ENCODE results near the gene NLGN1. TPM values are rescaled to one million over a fixed set of nuclear protein-coding genes. Genes with fewer than 3 reads are reported as not detected.

The NLGN1 gene
- total and polyA plus RNA-seq, 2 of the 13 experiments (the other 11 are each of a cell fraction or from before 2014, with no cell fraction given): not detected

- no peaks in the 10 kb centered on the region for H3K27me3 ChIP-seq (ENCODE audit: control insufficient read depth in 1 of 2, insufficient read depth in 2 of 2, low read length in 2 of 2)
- no peaks in the 10 kb centered on the region for H3K36me3 ChIP-seq (replicated peaks in 1 of 2; ENCODE audit: control insufficient read depth in 1 of 2, insufficient read depth in 2 of 2, low read length in 2 of 2)
- intact Hi-C loops (cut with micrococcal nuclease; ENCODE audit: unreplicated experiment) (no loop called here), in situ Hi-C loops (cut with HindIII; ENCODE audit: extremely low pct_ligation_motif_present, low pct_unique_long_range_greater_than_20kb) (no loop called here)
- BruUV-seq (replicated peaks): no TSS peak
- TF ChIP-seq CBX5 (CRISPR knock-in tag; IDR thresholded peaks at IDR 0.05; ENCODE audit: borderline replicate concordance) (no peak), CSRNP1 (CRISPR knock-in tag; IDR thresholded peaks at IDR 0.05) (no peak), PRMT3 (CRISPR knock-in tag; IDR thresholded peaks at IDR 0.05; ENCODE audit: borderline replicate concordance, low read depth) (no peak), FOXA3 (CRISPR knock-in tag; IDR thresholded peaks at IDR 0.05) (no peak)
- peaks cover 5% of the 10 kb centered on the region; the same call in 1 of the 2 replicates for H3K9me3 ChIP-seq (ENCODE audit: low read length)
- 28% methylated on average over 2 of the region's 2 CpGs for WGBS (ENCODE audit: low lambda C conversion rate)
- no peaks in the 10 kb centered on the region for H3K4me1 ChIP-seq (ENCODE audit: insufficient read depth, low read length)
- H3K4me2 ChIP-seq (ENCODE audit: low read depth, low read length): no peak overlapping the region
- H2AFZ ChIP-seq (ENCODE audit: low read length): no peak overlapping the region
- no peak for DNase-seq (ENCODE audit: low spot score)
- ATAC-seq: no peak
- H4K20me1 ChIP-seq (ENCODE audit: insufficient read depth, low read length): no peaks in the 10 kb centered on the region
- ChIA-PET POLR2A (no interaction called here), CTCF (ENCODE audit: low intra/inter-chr PET ratio, low total read pairs) (no interaction called here)
- H3K27ac ChIP-seq (ENCODE audit: extremely low read length, insufficient read depth, low read length): no peak overlapping the region
- H3K9ac ChIP-seq (ENCODE audit: insufficient read depth, low read depth, low read length): no peak overlapping the region
- no peak for FAIRE-seq
- H3K79me2 ChIP-seq (ENCODE audit: insufficient read depth, low read length): no peaks in the 10 kb centered on the region
- H3K4me3 ChIP-seq (replicated peaks in 1 of 3; ENCODE audit: insufficient read depth in 1 of 3, low read depth in 2 of 3, low read length in 3 of 3): no peak overlapping the region
Measured at GRCh38 chr3:173430576-173430975, 33.0 kb downstream of the NLGN1 start.

GRCh38 chr3:173439004-173439403 lies 41.5 kb downstream of the NLGN1 start:
- in situ Hi-C loops (cut with HindIII; ENCODE audit: extremely low pct_ligation_motif_present, low pct_unique_long_range_greater_than_20kb): no loop called here
- no peak for ATAC-seq
- BruUV-seq (replicated peaks): no TSS peak

More at GRCh38 chr3:173439004-173439403, 41.5 kb downstream of the NLGN1 start:
- Histone ChIP-seq H4K20me1 (ENCODE audit: insufficient read depth, low read length) (no peaks in the 10 kb centered on the region), H3K4me3 (replicated peaks in 1 of 3; ENCODE audit: insufficient read depth in 1 of 3, low read depth in 2 of 3, low read length in 3 of 3) (no peak overlapping the region), H3K79me2 (ENCODE audit: insufficient read depth, low read length) (no peaks in the 10 kb centered on the region), H3K9me3 (ENCODE audit: low read length) (no peaks in the 10 kb centered on the region), H2AFZ (ENCODE audit: low read length) (no peak overlapping the region), H3K27ac (ENCODE audit: extremely low read length, insufficient read depth, low read length) (no peak overlapping the region), H3K36me3 (replicated peaks in 1 of 2; ENCODE audit: control insufficient read depth in 1 of 2, insufficient read depth in 2 of 2, low read length in 2 of 2) (no peaks in the 10 kb centered on the region), H3K4me1 (ENCODE audit: insufficient read depth, low read length) (no peaks in the 10 kb centered on the region), H3K9ac (ENCODE audit: insufficient read depth, low read depth, low read length) (no peak overlapping the region), H3K4me2 (ENCODE audit: low read depth, low read length) (no peak overlapping the region), H3K27me3 (ENCODE audit: control insufficient read depth in 1 of 2, insufficient read depth in 2 of 2, low read length in 2 of 2) (no peaks in the 10 kb centered on the region)
- ChIA-PET CTCF (ENCODE audit: low intra/inter-chr PET ratio, low total read pairs) (no interaction called here), POLR2A (no interaction called here)
- intact Hi-C loops (cut with micrococcal nuclease; ENCODE audit: unreplicated experiment): no loop called here
- FAIRE-seq (no peak), DNase-seq (ENCODE audit: low spot score) (no peak)
- 56% methylated on average over 1 of the region's 1 CpG for WGBS (ENCODE audit: low lambda C conversion rate)
- no peak for TF ChIP-seq HDAC6 (IDR thresholded peaks at IDR 0.05; ENCODE audit: low read depth, low read length)
- no peak for TF ChIP-seq ZC3H13 (CRISPR knock-in tag; IDR thresholded peaks at IDR 0.05)
- no peak for TF ChIP-seq ZNF724P (CRISPR knock-in tag; IDR thresholded peaks at IDR 0.05; ENCODE audit: borderline replicate concordance)
- no peak for TF ChIP-seq FOXO4 (CRISPR knock-in tag; conservative IDR thresholded peaks at IDR 0.05)
- TF ChIP-seq ZIK1 (CRISPR knock-in tag; IDR thresholded peaks at IDR 0.05; ENCODE audit: borderline replicate concordance, low read depth): no peak
